K562 (cell line): ENCODE results near the gene ZSCAN22. TPM values are rescaled to one million over a fixed set of nuclear protein-coding genes. Genes with fewer than 3 reads are reported as not detected.
A peak's percentile ranks its signal among the peaks of the same experiment; 100 is the strongest.

ENCODE experiments used
- CBX8 ChIP-seq: fragments of 200-600 bp; sonication (generic); IDR thresholded peaks from 2 replicates; pipeline ENCODE4 v1.6.1; 2012; ENCODE audit warnings: borderline replicate concordance, mixed run types, low read depth, mild to moderate bottlenecking, moderate library complexity, mixed read lengths, low read length, control low read depth, inconsistent platforms; ENCODE audit not compliant: poor library complexity, severe bottlenecking; ENCODE audit errors: extremely low read depth
- ELF4 ChIP-seq: fragments of 450-650 bp; formaldehyde crosslinking; IDR thresholded peaks from 2 replicates; pipeline ENCODE4 v1.4.0; 2022; ENCODE audit warnings: missing genetic modification characterization
- HNRNPUL1 ChIP-seq: fragments of 200-400 bp; formaldehyde crosslinking; IDR thresholded peaks from 2 replicates; pipeline ENCODE4 v1.6.1; 2017; ENCODE audit warnings: low read length
- KDM1A ChIP-seq, 2 experiments: fragments of 450-650 bp; IDR thresholded peaks; 2 replicates each; pipeline ENCODE4 v1.6.1; 2016; ENCODE audit warnings: mild to moderate bottlenecking in 2 of 2
- MAFK ChIP-seq: IDR thresholded peaks from 2 replicates; pipeline ENCODE4 v1.6.1; 2011; ENCODE audit warnings: low read length, improper control_type of control experiment
- MBD2 ChIP-seq: sonication (generic); IDR thresholded peaks from 2 replicates; pipeline ENCODE4 v1.6.1; 2016; ENCODE audit warnings: low read depth, borderline replicate concordance
- PURB ChIP-seq: sonication (generic); formaldehyde crosslinking; IDR thresholded peaks from 2 replicates; pipeline ENCODE4 v1.9.0; 2021; ENCODE audit warnings: low read depth, mild to moderate bottlenecking, missing genetic modification reagents
- SMAD4 ChIP-seq: fragments of 250-450 bp; sonication (Bioruptor Pico); conservative IDR thresholded peaks from 2 replicates; pipeline ENCODE4 v1.8.0; 2021; ENCODE audit warnings: inconsistent platforms, mild to moderate bottlenecking, moderate library complexity
- ZNF165 ChIP-seq: fragments of 250-450 bp; sonication (Bioruptor Pico); IDR thresholded peaks from 2 replicates; pipeline ENCODE4 v1.4.0; 2020; ENCODE audit warnings: borderline replicate concordance
- ZNF57 ChIP-seq: fragments of 450-650 bp; formaldehyde crosslinking; IDR thresholded peaks from 2 replicates; pipeline ENCODE4 v1.4.0; 2020; ENCODE audit warnings: mild to moderate bottlenecking, moderate library complexity
- polyA plus RNA-seq, 8 experiments: library from polyadenylated mRNA; depleted of rRNA in 4 of 8; stranded (reverse) in 5 of 8; unstranded in 3 of 8; fragments of >200 nt; fragmentation: Nextera tagmentation in 2 of 8; fragmentation: Illumina TruSeq in 1 of 8; extraction: Ambion mirVana in 2 of 8; extraction: Trizol in 1 of 8; gene quantifications; 2 replicates each; pipeline versions ENCODE4 v1.2.1 to v1.2.3, GENCODE V29; 2011 to 2014; ENCODE audit warnings: inconsistent platforms in 1 of 8, missing spikeins in 1 of 8
- total RNA-seq, 7 experiments: library from RNA; depleted of rRNA in 6 of 7; stranded (reverse); fragments of >200 nt in 6 of 7; fragmentation: Illumina TruSeq in 2 of 7; extraction: Trizol in 2 of 7; gene quantifications; 2 replicates each; pipeline versions ENCODE4 v1.2.1 to v1.2.3, GENCODE V29; 2011 to 2021; ENCODE audit warnings: low replicate concordance in 1 of 7
- TF ChIP-seq, protein P1 (sequence below): fragments of 450-650 bp; IDR thresholded peaks from 2 replicates; pipeline ENCODE4 v1.6.1; 2016; ENCODE audit warnings: mild to moderate bottlenecking
- TF ChIP-seq, protein P2 (sequence below): fragments of 250-450 bp; sonication (Bioruptor Pico); IDR thresholded peaks from 2 replicates; pipeline ENCODE4 v1.8.0; 2022; ENCODE audit warnings: inconsistent platforms
- TF ChIP-seq, protein P3 (sequence below), 2 experiments: fragments of 450-650 bp; IDR thresholded peaks; 2 replicates each; pipeline ENCODE4 v1.6.1; 2018; ENCODE audit warnings: mild to moderate bottlenecking in 2 of 2, low read depth in 1 of 2; ENCODE audit not compliant: partially characterized antibody in 2 of 2
- TF ChIP-seq, protein P4 (sequence below), 2 experiments: fragments of 150-350 bp in 1 of 2; IDR thresholded peaks; 2 replicates each; pipeline ENCODE4 v1.6.1; 2012 to 2016; ENCODE audit warnings: low read depth in 2 of 2, low read length in 2 of 2, mild to moderate bottlenecking in 1 of 2, moderate library complexity in 1 of 2

Gene ZSCAN22
- total and polyA plus RNA-seq, 9 of the 15 experiments (the other 6 are each of a cell fraction or from before 2014, with no cell fraction given): 0.98 to 5.3 (median 3.0) TPM

DNA sequence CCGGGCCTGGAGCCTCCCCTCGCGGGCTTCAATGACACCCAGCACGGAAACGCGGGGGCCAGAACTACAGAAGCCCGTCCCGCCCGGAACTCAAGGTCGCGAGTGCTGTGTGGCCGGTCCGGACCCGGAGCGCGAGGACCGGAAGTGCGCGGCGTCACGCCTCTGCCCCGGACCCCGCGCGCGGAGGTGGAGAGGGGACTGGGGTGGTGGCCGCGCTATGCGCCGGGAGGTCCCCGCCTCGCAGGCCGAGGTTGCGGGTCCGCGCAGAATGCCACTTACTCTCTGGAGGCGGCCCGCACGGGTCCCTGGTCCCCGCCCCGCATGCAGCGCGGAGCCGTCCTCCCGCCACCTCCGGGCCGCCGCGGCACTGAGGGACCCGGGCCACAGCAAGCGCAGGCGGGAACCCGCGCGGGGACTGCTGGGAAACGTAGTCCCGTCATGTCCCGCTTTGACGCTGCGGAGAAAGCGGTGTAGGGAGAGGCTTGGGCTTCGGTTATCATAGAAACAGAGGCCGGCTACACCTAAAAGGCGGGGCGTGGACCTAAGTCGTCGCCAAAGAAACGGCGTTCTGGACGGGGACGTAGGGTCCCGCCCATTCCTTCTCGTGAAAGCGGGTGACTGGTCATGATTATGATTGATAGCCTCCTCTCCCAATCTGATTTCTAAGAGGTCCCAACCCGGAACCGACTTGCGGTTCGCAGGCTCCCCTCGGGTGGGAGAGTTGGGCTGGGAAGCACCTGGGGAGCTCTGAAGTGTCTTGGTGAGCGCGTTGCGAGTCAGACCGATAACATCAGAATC, 54.1 kb downstream of the ZSCAN22 start, which contains the start of gene ZNF837 (continued):
- TF ChIP-seq, protein P1, sequence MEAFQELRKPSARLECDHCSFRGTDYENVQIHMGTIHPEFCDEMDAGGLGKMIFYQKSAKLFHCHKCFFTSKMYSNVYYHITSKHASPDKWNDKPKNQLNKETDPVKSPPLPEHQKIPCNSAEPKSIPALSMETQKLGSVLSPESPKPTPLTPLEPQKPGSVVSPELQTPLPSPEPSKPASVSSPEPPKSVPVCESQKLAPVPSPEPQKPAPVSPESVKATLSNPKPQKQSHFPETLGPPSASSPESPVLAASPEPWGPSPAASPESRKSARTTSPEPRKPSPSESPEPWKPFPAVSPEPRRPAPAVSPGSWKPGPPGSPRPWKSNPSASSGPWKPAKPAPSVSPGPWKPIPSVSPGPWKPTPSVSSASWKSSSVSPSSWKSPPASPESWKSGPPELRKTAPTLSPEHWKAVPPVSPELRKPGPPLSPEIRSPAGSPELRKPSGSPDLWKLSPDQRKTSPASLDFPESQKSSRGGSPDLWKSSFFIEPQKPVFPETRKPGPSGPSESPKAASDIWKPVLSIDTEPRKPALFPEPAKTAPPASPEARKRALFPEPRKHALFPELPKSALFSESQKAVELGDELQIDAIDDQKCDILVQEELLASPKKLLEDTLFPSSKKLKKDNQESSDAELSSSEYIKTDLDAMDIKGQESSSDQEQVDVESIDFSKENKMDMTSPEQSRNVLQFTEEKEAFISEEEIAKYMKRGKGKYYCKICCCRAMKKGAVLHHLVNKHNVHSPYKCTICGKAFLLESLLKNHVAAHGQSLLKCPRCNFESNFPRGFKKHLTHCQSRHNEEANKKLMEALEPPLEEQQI: no peak
- TF ChIP-seq MAFK: no peak
- 0 out of 2 replicates have a peak, but pooled peaks have one; percentile 5 for TF ChIP-seq ELF4 (CRISPR knock-in tag)
- peak; percentile 82 for TF ChIP-seq MBD2
- no peak for TF ChIP-seq CBX8
- TF ChIP-seq SMAD4: peak; percentile 83
- TF ChIP-seq ZNF57 (CRISPR knock-in tag): 0 out of 2 replicates have a peak, but pooled peaks have one; percentile 28
- no peak for TF ChIP-seq HNRNPUL1
- peak; percentile 51; the same call in 1 of the 2 replicates for TF ChIP-seq ZNF165
- TF ChIP-seq, protein P2, sequence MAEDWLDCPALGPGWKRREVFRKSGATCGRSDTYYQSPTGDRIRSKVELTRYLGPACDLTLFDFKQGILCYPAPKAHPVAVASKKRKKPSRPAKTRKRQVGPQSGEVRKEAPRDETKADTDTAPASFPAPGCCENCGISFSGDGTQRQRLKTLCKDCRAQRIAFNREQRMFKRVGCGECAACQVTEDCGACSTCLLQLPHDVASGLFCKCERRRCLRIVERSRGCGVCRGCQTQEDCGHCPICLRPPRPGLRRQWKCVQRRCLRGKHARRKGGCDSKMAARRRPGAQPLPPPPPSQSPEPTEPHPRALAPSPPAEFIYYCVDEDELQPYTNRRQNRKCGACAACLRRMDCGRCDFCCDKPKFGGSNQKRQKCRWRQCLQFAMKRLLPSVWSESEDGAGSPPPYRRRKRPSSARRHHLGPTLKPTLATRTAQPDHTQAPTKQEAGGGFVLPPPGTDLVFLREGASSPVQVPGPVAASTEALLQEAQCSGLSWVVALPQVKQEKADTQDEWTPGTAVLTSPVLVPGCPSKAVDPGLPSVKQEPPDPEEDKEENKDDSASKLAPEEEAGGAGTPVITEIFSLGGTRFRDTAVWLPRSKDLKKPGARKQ (CRISPR knock-in tag): no peak
- TF ChIP-seq, protein P3, sequence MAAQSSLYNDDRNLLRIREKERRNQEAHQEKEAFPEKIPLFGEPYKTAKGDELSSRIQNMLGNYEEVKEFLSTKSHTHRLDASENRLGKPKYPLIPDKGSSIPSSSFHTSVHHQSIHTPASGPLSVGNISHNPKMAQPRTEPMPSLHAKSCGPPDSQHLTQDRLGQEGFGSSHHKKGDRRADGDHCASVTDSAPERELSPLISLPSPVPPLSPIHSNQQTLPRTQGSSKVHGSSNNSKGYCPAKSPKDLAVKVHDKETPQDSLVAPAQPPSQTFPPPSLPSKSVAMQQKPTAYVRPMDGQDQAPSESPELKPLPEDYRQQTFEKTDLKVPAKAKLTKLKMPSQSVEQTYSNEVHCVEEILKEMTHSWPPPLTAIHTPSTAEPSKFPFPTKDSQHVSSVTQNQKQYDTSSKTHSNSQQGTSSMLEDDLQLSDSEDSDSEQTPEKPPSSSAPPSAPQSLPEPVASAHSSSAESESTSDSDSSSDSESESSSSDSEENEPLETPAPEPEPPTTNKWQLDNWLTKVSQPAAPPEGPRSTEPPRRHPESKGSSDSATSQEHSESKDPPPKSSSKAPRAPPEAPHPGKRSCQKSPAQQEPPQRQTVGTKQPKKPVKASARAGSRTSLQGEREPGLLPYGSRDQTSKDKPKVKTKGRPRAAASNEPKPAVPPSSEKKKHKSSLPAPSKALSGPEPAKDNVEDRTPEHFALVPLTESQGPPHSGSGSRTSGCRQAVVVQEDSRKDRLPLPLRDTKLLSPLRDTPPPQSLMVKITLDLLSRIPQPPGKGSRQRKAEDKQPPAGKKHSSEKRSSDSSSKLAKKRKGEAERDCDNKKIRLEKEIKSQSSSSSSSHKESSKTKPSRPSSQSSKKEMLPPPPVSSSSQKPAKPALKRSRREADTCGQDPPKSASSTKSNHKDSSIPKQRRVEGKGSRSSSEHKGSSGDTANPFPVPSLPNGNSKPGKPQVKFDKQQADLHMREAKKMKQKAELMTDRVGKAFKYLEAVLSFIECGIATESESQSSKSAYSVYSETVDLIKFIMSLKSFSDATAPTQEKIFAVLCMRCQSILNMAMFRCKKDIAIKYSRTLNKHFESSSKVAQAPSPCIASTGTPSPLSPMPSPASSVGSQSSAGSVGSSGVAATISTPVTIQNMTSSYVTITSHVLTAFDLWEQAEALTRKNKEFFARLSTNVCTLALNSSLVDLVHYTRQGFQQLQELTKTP (IDR thresholded peaks at IDR 0.05; ENCODE audit: low read depth in 1 of 2, partially characterized antibody in 2 of 2): peak in 1 of 2 experiments; percentile 58
- TF ChIP-seq PURB (CRISPR knock-in tag): no peak
- no peak for TF ChIP-seq KDM1A (IDR thresholded peaks at IDR 0.05)
- TF ChIP-seq, protein P4, sequence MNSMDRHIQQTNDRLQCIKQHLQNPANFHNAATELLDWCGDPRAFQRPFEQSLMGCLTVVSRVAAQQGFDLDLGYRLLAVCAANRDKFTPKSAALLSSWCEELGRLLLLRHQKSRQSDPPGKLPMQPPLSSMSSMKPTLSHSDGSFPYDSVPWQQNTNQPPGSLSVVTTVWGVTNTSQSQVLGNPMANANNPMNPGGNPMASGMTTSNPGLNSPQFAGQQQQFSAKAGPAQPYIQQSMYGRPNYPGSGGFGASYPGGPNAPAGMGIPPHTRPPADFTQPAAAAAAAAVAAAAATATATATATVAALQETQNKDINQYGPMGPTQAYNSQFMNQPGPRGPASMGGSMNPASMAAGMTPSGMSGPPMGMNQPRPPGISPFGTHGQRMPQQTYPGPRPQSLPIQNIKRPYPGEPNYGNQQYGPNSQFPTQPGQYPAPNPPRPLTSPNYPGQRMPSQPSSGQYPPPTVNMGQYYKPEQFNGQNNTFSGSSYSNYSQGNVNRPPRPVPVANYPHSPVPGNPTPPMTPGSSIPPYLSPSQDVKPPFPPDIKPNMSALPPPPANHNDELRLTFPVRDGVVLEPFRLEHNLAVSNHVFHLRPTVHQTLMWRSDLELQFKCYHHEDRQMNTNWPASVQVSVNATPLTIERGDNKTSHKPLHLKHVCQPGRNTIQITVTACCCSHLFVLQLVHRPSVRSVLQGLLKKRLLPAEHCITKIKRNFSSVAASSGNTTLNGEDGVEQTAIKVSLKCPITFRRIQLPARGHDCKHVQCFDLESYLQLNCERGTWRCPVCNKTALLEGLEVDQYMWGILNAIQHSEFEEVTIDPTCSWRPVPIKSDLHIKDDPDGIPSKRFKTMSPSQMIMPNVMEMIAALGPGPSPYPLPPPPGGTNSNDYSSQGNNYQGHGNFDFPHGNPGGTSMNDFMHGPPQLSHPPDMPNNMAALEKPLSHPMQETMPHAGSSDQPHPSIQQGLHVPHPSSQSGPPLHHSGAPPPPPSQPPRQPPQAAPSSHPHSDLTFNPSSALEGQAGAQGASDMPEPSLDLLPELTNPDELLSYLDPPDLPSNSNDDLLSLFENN (IDR thresholded peaks at IDR 0.05; ENCODE audit: low read depth in 2 of 2, low read length in 2 of 2): no peak
